Esophagus muscularis mucosa (tissue), 3 donors: ENCODE measurements around the gene UBA7.

ENCODE experiments used
- CTCF ChIP-seq, 3 experiments: fragments of 200-600 bp in 2 of 3; fragments of 450-650 bp in 1 of 3; sonication (generic) in 2 of 3; IDR thresholded peaks; one replicate each; pipeline ENCODE4 v1.5.1; 2017 to 2019; ENCODE audit warnings: antibody characterized with exemption in 3 of 3, mild to moderate bottlenecking in 2 of 3, moderate library complexity in 1 of 3
- POLR2AphosphoS5 ChIP-seq, 2 donors: sonication (generic); formaldehyde crosslinking; IDR thresholded peaks; one replicate each; pipeline ENCODE4 v1.6.1; 2017; ENCODE audit warnings: antibody characterized with exemption in 2 of 2

- TF ChIP-seq CTCF (IDR thresholded peaks at IDR 0.05) (no peak), POLR2AphosphoS5 (IDR thresholded peaks at IDR 0.05) (no peak)
These were observed 26.6 kb downstream of the UBA7 start for GRCh38 chr3:49787182-49787464.
